K562 (cell line): Measurements from ENCODE around the gene NR2F6. TPM values are rescaled to one million over a fixed set of nuclear protein-coding genes. Genes with fewer than 3 reads are reported as not detected.

Source experiments
- CCNT2 ChIP-seq: IDR thresholded peaks from 2 replicates; pipeline ENCODE4 v1.6.1; 2011; ENCODE audit warnings: borderline replicate concordance, low read depth, mild to moderate bottlenecking, moderate library complexity, mixed read lengths, low read length; ENCODE audit not compliant: insufficient read length; ENCODE audit errors: extremely low read depth
- DMBX1 ChIP-seq: fragments of 250-450 bp; sonication (Bioruptor Pico); IDR thresholded peaks from 2 replicates; pipeline ENCODE4 v1.8.0; 2022; ENCODE audit warnings: inconsistent platforms, mild to moderate bottlenecking, moderate library complexity, borderline replicate concordance
- FOXK1 ChIP-seq: sonication (generic); formaldehyde crosslinking; IDR thresholded peaks from 2 replicates; pipeline ENCODE4 v1.8.0; 2022; ENCODE audit warnings: missing genetic modification reagents, mild to moderate bottlenecking, borderline replicate concordance
- GTF2E2 ChIP-seq: fragments of 200-800 bp; sonication (Bioruptor generic); IDR thresholded peaks from 2 replicates; pipeline ENCODE4 v1.6.1; 2016; ENCODE audit warnings: missing genetic modification characterization, missing compliant biosample characterization
- HDAC6 ChIP-seq: IDR thresholded peaks from 2 replicates; pipeline ENCODE4 v1.6.1; 2012; ENCODE audit warnings: low read depth, mild to moderate bottlenecking, control low read depth, inconsistent platforms, low read length, moderate library complexity
- SNRNP70 ChIP-seq: fragments of 200-400 bp; formaldehyde crosslinking; optimal IDR thresholded peaks from 2 replicates; pipeline ENCODE3; 2017; ENCODE audit warnings: low read depth, low read length
- TCF7 ChIP-seq: sonication (generic); IDR thresholded peaks from 2 replicates; pipeline ENCODE4 v1.6.1; 2016; ENCODE audit warnings: antibody characterized with exemption, borderline replicate concordance
- TCF7L2 ChIP-seq: fragments of 150-350 bp; IDR thresholded peaks from 2 replicates; pipeline ENCODE4 v1.6.1; 2016; ENCODE audit warnings: low read depth, mild to moderate bottlenecking, low read length, moderate library complexity
- TFAM ChIP-seq: fragments of 250-450 bp; sonication (Bioruptor Pico); conservative IDR thresholded peaks from 2 replicates; pipeline ENCODE4 v1.5.0; 2021; ENCODE audit warnings: mild to moderate bottlenecking, moderate library complexity
- ZNF239 ChIP-seq: fragments of 250-450 bp; sonication (Bioruptor Pico); IDR thresholded peaks from 2 replicates; pipeline ENCODE4 v1.4.0; 2020; ENCODE audit warnings: mild to moderate bottlenecking
- ZNF24 ChIP-seq: fragments of 450-650 bp; IDR thresholded peaks from 2 replicates; pipeline ENCODE4 v1.6.1; 2016
- polyA plus RNA-seq, 8 experiments: library from polyadenylated mRNA; depleted of rRNA in 4 of 8; stranded (reverse) in 5 of 8; unstranded in 3 of 8; fragments of >200 nt; fragmentation: Nextera tagmentation in 2 of 8; fragmentation: Illumina TruSeq in 1 of 8; extraction: Ambion mirVana in 2 of 8; extraction: Trizol in 1 of 8; gene quantifications; 2 replicates each; pipeline versions ENCODE4 v1.2.1 to v1.2.3, GENCODE V29; 2011 to 2014; ENCODE audit warnings: inconsistent platforms in 1 of 8, missing spikeins in 1 of 8
- total RNA-seq, 7 experiments: library from RNA; depleted of rRNA in 6 of 7; stranded (reverse); fragments of >200 nt in 6 of 7; fragmentation: Illumina TruSeq in 2 of 7; extraction: Trizol in 2 of 7; gene quantifications; 2 replicates each; pipeline versions ENCODE4 v1.2.1 to v1.2.3, GENCODE V29; 2011 to 2021; ENCODE audit warnings: low replicate concordance in 1 of 7
- TF ChIP-seq, protein P1 (sequence below): fragments of 450-650 bp; IDR thresholded peaks from 2 replicates; pipeline ENCODE4 v1.6.1; 2016; ENCODE audit warnings: borderline replicate concordance
- TF ChIP-seq, protein P2 (sequence below): fragments of 250-450 bp; sonication (Bioruptor Pico); IDR thresholded peaks from 2 replicates; pipeline ENCODE4 v1.4.0; 2020; ENCODE audit warnings: mild to moderate bottlenecking, moderate library complexity, borderline replicate concordance
- TF ChIP-seq, protein P3 (sequence below): fragments of 250-450 bp; sonication (Bioruptor Pico); IDR thresholded peaks from 2 replicates; pipeline ENCODE4 v1.9.0; 2021; ENCODE audit warnings: mild to moderate bottlenecking
- TF ChIP-seq, protein P4 (sequence below): IDR thresholded peaks from 3 replicates; pipeline ENCODE4 v1.6.1; 2011; ENCODE audit warnings: borderline replicate concordance, mild to moderate bottlenecking, moderate library complexity; ENCODE audit not compliant: insufficient read length; ENCODE audit errors: extremely low read depth
- TF ChIP-seq, protein P5 (sequence below): fragments of 450-650 bp; IDR thresholded peaks from 2 replicates; pipeline ENCODE4 v1.6.1; 2016; ENCODE audit warnings: low read depth, mild to moderate bottlenecking, moderate library complexity

The NR2F6 gene
- total and polyA plus RNA-seq, 9 of the 15 experiments (the other 6 are each of a cell fraction or from before 2014, with no cell fraction given) = 0.76 to 97.5 (median 18.8) TPM

DNA sequence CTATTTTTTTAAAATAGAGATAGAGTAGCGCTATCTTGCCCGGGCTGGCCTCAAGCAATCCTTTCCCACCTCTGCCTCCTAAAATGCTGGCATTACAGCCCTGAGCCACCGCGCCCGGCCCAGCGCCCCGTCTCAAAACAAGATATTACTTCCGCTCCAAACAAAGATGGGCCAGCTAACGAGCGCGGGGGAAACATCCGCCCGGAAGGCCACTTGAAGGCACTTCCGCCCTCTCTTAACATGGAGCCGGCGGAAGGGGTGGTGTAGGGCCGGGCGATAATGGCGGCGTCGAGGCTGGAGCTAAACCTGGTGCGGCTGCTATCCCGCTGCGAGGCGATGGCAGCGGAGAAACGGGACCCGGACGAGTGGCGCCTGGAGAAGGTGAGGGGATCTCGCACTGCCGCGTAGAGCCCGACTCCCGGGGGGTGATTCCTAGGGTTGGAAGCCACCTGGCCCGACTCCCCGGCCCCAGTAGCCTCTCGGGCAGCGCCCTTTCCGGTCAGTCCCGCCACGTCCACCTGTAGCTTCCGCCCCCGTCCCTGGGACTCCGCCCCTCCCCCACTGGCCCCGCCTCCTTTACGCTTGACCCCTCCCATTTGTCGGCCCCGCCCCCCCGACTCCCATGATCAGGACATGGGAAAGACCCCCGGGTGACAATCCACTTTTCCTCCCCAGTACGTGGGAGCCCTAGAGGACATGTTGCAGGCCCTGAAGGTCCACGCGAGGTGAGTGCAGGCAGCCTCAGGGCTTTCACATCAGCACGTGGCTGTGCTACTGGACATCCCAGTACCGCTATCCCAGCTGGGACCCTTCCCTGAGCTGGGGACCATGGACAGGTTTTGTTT lies 30.4 kb downstream of the NR2F6 start, which contains the start of gene USE1 (continued):
- TF ChIP-seq, protein P1, sequence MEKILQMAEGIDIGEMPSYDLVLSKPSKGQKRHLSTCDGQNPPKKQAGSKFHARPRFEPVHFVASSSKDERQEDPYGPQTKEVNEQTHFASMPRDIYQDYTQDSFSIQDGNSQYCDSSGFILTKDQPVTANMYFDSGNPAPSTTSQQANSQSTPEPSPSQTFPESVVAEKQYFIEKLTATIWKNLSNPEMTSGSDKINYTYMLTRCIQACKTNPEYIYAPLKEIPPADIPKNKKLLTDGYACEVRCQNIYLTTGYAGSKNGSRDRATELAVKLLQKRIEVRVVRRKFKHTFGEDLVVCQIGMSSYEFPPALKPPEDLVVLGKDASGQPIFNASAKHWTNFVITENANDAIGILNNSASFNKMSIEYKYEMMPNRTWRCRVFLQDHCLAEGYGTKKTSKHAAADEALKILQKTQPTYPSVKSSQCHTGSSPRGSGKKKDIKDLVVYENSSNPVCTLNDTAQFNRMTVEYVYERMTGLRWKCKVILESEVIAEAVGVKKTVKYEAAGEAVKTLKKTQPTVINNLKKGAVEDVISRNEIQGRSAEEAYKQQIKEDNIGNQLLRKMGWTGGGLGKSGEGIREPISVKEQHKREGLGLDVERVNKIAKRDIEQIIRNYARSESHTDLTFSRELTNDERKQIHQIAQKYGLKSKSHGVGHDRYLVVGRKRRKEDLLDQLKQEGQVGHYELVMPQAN = peak; percentile 88
- TF ChIP-seq, protein P2, sequence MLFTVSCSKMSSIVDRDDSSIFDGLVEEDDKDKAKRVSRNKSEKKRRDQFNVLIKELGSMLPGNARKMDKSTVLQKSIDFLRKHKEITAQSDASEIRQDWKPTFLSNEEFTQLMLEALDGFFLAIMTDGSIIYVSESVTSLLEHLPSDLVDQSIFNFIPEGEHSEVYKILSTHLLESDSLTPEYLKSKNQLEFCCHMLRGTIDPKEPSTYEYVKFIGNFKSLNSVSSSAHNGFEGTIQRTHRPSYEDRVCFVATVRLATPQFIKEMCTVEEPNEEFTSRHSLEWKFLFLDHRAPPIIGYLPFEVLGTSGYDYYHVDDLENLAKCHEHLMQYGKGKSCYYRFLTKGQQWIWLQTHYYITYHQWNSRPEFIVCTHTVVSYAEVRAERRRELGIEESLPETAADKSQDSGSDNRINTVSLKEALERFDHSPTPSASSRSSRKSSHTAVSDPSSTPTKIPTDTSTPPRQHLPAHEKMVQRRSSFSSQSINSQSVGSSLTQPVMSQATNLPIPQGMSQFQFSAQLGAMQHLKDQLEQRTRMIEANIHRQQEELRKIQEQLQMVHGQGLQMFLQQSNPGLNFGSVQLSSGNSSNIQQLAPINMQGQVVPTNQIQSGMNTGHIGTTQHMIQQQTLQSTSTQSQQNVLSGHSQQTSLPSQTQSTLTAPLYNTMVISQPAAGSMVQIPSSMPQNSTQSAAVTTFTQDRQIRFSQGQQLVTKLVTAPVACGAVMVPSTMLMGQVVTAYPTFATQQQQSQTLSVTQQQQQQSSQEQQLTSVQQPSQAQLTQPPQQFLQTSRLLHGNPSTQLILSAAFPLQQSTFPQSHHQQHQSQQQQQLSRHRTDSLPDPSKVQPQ (CRISPR knock-in tag) = no peak
- TF ChIP-seq ZNF24 = 0 out of 2 replicates have a peak, but pooled peaks have one; percentile 9
- no peak for TF ChIP-seq SNRNP70
- TF ChIP-seq, protein P3, sequence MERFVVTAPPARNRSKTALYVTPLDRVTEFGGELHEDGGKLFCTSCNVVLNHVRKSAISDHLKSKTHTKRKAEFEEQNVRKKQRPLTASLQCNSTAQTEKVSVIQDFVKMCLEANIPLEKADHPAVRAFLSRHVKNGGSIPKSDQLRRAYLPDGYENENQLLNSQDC = no peak
- no peak for TF ChIP-seq HDAC6
- no peak for TF ChIP-seq TFAM (CRISPR knock-in tag)
- TF ChIP-seq FOXK1 (CRISPR knock-in tag) = no peak
- TF ChIP-seq TCF7L2 = no peak
- peak; percentile 53; the same call in 1 of the 2 replicates for TF ChIP-seq DMBX1
- TF ChIP-seq TCF7 = no peak
- TF ChIP-seq GTF2E2 = peak; percentile 92
- TF ChIP-seq, protein P4, sequence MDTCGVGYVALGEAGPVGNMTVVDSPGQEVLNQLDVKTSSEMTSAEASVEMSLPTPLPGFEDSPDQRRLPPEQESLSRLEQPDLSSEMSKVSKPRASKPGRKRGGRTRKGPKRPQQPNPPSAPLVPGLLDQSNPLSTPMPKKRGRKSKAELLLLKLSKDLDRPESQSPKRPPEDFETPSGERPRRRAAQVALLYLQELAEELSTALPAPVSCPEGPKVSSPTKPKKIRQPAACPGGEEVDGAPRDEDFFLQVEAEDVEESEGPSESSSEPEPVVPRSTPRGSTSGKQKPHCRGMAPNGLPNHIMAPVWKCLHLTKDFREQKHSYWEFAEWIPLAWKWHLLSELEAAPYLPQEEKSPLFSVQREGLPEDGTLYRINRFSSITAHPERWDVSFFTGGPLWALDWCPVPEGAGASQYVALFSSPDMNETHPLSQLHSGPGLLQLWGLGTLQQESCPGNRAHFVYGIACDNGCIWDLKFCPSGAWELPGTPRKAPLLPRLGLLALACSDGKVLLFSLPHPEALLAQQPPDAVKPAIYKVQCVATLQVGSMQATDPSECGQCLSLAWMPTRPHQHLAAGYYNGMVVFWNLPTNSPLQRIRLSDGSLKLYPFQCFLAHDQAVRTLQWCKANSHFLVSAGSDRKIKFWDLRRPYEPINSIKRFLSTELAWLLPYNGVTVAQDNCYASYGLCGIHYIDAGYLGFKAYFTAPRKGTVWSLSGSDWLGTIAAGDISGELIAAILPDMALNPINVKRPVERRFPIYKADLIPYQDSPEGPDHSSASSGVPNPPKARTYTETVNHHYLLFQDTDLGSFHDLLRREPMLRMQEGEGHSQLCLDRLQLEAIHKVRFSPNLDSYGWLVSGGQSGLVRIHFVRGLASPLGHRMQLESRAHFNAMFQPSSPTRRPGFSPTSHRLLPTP = no peak
- TF ChIP-seq, protein P5, sequence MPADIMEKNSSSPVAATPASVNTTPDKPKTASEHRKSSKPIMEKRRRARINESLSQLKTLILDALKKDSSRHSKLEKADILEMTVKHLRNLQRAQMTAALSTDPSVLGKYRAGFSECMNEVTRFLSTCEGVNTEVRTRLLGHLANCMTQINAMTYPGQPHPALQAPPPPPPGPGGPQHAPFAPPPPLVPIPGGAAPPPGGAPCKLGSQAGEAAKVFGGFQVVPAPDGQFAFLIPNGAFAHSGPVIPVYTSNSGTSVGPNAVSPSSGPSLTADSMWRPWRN = peak; percentile 29; the same call in 1 of the 2 replicates
- no peak for TF ChIP-seq ZNF239
- TF ChIP-seq CCNT2 = peak; percentile 71
